ENCODE data around the gene RNF20.
A peak's percentile ranks its signal among the peaks of the same experiment; 100 is the strongest.
"Not testable (repeated sequence)": the region's sequence is repeated elsewhere in the genome, so short reads cannot be mapped to it uniquely, and the experiment has no call there.

RNF20 gene, protein sequence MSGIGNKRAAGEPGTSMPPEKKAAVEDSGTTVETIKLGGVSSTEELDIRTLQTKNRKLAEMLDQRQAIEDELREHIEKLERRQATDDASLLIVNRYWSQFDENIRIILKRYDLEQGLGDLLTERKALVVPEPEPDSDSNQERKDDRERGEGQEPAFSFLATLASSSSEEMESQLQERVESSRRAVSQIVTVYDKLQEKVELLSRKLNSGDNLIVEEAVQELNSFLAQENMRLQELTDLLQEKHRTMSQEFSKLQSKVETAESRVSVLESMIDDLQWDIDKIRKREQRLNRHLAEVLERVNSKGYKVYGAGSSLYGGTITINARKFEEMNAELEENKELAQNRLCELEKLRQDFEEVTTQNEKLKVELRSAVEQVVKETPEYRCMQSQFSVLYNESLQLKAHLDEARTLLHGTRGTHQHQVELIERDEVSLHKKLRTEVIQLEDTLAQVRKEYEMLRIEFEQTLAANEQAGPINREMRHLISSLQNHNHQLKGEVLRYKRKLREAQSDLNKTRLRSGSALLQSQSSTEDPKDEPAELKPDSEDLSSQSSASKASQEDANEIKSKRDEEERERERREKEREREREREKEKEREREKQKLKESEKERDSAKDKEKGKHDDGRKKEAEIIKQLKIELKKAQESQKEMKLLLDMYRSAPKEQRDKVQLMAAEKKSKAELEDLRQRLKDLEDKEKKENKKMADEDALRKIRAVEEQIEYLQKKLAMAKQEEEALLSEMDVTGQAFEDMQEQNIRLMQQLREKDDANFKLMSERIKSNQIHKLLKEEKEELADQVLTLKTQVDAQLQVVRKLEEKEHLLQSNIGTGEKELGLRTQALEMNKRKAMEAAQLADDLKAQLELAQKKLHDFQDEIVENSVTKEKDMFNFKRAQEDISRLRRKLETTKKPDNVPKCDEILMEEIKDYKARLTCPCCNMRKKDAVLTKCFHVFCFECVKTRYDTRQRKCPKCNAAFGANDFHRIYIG

DNA sequence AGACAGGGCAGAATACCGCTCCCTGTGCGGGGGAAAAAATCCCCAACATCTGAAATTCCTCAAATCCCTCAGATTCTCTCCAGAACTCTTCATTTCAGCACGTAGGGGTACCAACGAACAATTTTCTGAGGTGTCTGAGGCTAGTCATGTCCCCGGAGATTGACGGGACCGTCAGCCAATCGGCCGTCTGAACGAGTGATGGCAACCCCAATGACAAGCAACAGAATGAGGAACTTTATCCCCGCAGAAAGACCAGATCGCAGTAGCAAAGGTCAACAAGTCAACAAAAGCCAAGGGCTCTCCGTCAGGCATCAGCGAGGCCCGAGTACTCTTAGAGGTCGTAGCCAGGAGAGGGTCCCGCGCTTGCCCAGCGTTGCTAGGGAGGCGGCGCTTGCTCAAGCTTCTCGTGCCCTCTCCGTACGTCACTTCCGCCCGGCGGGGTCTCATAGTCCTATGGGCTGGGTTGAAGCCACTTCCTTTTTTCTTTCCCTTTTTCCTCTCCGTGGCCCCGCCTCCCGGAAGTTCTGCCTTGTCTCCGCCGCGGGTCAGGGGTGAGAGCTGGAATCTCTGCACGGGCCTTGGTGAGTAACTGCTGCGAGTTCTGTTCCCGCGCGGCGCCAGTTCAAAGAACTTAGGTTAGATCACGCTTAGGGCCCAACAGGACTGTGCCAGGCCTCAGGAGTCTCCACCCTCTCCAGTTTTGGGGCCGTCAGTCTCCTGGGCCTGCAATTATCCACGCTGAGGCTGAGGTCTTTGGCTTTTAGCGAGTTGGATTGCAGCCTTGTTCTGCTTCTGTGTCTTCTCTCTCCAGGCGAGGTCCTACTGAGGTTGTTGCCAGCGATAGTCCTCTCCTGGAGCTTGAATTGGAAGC, at the start of gene RNF20:
Gene RNF20 (plus strand): TSS at position 520 of the 871 bp plus-strand sequence. CDS start 1,571 bp downstream, outside the sequence.
- peak; percentile 99 for DNase-seq (ENCODE audit: low spot score)

DNA sequence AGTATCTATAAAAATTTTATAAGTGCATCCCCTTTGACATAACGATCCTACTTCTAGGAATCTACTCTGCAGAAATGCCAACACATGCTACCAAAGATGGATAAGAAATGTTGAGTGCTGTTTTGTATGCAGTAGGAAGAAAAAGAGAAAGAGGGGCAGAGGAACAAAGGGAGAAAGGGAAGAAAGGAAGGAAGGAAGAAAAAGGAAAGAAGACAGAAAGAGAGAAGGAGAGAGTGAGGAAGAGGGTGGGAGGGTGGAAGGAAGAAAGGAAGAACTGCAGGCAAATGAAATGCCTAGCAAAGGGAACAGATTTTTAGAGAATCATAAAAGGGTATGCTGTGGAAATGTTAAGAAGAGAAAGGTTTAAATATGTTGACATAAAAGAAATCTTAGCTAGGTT, 49.6 kb upstream of the RNF20 start:
- no peak for DNase-seq (ENCODE audit: low spot score)

DNA sequence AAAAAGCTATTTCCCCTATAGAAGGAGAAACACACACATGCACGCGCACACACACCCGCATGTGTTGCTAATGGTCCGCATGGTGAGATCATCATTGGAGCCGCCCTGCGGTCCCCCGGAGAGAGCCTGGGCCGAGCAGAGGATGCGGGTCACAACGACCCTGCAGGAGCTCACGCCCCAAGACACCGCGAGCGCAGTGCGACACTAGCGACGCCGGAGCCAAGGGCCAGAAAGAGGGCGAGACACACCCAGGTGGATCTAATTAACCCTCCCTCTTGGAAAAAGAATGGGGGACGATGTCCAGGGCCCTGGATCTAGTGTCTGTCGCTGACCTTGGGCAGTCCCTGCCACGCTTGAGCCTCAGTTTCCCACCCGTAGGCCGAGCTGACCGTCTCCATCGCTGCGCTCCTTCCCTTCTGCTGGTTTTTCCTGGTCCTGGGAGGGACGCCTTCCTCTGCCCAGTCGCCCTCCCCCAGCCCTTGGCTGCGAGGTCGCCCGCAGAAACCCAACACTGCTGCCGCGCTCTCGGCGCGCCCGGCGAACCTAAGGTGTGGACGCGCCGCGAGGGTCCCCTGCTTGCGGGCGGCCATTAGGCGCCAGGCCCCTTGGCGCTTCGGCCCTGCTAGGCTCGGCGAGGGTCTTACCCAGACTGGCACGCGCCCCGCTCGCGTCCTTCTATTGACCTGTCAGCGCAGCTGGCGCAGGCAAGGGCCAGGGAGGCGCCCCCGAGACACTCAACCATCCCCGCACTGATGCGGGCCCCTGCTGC, 47.5 kb upstream of the RNF20 start:
- DNase-seq (ENCODE audit: low spot score), result no peak

DNA sequence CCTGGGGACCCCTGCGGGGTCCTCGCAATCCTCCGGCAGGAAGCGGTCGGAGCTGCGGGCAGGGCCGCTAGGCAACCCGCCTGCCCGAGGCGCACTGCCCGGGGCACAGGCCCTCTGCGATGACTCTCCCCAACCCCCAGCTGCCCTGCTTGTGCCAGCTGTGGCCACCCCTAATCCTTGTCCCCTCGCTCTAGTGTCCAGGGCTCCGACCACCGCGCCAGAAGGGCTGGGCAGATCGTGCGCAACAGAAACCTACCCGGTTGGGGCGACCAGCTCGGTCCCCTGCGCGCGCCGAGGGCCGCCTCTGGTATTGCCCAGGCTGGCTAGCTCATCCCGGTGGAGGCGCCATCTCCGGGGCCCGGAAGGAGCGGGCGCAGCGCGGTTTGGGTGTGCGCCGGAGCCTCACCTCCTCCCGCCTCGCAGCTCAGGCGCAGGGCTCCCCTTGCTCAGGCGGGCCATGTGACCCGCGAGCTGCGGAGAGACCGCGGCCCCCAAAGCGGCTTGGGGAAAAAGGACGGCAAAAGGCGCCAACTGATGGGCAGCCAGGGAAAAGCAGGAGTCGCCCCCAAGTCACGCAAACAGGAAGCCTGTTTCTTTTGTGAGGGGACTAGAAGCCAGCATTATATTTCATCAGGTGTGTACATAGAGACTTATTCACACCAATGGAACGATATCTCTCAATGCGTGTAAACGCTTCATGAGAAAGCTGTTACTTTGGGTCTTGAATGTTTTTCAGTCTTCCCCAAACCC, 46.8 kb upstream of the RNF20 start:
- DNase-seq (ENCODE audit: low spot score), result no peak

DNA sequence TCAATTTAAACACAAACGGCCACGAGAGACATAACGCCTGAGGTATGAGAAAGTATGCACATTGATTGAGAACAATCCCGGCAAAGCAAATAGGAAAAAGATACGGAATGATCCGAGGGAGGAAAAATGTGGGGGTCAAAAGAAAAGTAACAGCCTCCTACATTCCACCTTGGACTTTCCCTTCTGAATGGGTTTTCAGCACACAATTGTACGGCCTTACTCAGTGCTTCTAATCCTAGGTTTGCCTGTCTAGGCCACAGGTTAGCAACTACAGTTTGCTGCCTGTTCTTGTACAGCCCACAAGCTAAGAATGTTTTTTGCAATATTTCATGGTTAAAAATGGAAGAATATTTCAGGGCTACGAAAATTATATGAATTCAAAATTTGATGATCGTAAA, 46.2 kb upstream of the RNF20 start:
- no peak for DNase-seq (ENCODE audit: low spot score)

DNA sequence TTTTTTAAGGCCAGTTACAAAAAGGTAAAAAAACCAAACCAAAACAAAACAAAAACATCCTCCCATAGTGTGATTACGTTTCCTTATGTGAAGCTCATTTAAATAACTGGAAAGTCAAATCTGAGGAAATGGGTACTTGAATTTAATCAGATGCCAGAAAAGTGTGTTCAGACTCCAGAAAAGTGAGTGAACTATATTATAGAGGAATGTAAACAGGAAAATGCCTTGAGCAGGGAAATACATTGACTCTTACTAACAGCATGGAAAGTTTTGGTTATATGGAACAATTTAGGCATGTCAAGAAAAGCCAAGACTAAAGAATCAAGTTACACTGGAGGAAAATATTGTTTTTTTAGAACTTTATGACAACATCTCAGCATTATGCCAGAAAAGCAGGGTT, 37.8 kb upstream of the RNF20 start:
- peak; percentile 6 for DNase-seq (ENCODE audit: low spot score)

DNA sequence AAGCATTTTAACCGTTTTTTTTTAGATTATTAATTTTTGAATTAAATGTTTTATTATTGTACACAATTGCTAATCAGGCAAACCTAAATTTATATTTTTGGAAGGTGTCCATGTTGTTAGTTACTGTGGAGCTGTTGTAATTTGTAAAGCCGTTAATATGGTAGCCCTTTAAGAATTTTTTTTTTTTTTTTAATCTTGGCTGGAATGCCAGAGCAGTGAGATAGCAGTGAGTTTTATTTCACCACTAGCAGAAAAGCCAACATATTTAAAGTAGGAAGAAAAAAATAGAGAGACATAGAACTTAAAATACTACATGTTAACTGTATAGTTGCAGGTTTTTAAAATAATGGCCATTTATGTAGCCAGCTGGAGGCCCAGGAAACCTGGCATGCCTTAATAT, 35.3 kb upstream of the RNF20 start:
- no peak for DNase-seq (ENCODE audit: low spot score)

DNA sequence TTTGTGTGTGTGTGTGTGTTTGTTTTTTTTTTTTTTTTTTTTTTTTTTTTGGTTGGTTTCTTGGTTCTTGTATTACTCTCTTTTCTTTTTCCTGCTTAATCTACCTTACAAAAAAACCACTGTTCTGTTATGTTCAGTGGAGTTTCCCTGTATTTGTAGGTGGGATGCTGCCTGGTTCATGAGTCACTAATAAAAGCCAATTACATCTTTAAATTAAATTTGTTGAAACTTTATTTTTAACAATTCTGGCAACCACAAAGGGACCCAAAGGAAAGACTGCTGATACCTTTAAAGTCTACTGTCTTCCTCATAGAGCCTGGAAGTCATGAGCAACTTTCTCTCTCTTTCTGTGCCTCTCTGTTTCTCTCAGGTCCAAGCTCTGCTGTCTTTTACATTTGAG, 29.5 kb upstream of the RNF20 start:
- no peak for DNase-seq (ENCODE audit: low spot score)

DNA sequence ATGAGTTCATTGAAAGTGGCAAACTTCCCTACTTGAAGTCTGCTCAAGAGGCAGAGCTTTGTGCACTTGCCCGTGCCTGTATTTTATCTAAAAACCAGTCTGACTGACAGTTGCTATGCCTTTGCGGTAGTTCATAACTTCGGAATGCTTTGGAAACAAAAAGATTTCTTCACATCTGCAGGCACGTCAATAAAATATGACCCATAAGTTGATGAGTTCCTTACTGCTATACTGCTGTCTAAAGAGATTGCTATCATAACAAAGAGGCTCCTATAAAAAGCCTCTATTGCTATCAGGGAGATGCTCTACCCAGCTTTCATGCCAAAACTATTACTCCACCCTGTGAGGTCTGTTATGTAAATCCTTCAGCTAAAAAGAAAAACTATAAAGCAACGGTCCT, 25.4 kb upstream of the RNF20 start:
- DNase-seq (ENCODE audit: low spot score), result no peak

DNA sequence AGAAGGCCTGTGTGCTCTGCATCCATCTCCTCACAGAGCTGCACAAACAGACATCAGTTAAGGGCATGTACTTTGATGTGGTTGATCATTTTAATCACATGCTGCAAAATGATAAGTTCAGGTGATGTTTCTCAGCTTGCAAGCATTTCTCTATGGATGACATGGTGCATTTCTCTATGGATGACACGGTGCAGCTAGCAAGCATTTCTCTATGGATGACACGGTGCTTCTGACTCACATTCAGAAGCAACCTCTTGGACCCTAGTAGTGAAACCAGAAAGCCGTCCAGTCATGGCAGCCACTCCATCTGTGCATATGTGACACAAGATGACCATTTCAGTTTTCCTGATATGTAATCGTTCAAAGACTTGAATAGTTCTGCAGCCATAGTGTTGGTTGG, 24.1 kb upstream of the RNF20 start:
- no peak for DNase-seq (ENCODE audit: low spot score)

DNA sequence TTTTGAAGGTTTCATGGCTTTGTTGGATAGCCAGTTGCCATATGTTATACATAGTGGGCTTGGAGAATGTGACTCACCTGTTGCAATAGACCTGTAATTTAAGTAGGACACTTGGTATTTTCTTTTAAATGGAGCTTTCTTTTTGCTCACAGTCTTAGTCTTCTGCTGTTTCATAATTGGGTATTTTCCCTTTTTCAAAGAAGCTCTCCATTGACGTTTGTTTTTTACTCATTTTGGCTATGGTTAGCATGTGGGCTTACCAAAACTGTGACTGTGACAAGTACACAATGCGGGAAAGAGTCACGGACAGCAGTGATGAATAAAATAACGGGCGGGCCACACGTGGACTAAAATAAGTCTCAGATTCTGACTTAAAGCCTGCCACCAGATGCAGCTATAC, 23.2 kb upstream of the RNF20 start:
- DNase-seq (ENCODE audit: low spot score), result no peak

DNA sequence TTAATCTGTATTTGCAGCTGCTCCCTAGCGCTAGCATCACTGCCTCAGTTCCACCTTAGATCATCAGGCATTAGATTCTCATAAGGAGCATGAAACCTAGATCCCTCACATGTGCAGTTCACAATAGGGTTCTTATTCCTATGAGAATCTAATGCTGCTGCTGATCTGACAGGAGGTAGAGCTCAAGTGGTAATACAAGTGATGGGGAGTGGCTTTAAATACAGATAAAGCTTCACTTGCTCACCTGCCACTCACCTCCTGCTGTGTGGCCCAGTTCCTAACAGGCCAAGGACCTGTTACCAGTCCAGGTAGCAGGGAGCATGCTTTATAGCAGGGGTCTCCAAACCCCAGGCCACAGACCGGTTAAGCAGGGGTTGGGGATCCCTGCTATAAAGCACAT, 22.6 kb upstream of the RNF20 start:
- no peak for DNase-seq (ENCODE audit: low spot score)

DNA sequence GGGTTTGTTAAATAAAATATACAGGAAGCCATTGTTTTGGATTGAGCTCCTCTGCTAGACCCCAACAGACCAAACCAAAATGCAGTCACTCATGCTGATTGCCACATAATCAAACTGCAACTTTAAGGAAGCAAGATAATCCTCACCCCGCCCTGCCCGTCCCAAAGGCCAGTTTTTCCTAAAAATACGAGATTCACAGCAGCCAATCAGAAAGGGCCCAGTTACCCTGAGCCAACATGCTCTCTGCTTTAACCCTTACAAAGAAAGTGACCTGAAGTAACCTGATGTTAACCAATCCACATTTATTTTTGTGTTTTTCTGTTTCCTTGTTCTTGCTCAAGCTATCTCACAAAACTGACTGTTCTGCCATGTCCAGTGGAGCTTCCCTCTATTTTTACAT, 21.5 kb upstream of the RNF20 start:
- DNase-seq (ENCODE audit: low spot score), result no peak

DNA sequence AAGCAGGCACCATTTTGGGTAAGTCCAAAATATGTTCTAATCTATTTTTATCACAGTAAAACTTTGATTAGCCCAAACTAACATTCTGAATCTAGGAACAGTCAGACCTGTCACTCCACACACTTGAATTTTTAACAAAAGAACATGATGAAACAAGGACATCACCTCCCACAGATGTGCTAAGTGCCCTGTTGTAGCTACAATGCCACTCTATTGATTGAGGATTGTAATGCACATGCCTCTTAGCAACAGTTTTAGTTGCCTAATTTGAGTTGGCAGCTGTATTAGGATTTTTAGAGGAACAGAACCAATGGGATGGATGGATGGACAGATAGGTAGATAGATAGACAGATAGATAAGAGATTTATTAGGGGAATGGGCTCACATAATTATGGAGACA, 20.3 kb upstream of the RNF20 start:
- DNase-seq (ENCODE audit: low spot score), result no peak

DNA sequence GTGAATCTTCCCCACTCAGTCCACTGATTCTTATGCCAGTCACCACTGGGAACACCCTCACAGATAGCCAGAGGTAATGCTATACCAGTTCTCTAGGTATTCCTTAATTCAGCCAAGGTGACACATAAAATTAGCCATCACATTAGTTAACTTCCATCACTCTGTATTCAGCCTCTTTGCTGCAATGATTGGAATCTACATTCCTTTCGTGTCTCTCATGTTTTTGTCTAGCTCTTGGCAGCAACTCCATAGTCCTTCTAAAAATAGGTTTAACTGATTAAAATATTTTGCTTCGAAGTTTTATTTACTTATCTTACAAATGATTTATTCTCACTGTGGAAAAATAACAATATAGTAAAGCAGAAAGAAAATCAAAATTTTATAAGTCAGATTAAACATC, 19.6 kb upstream of the RNF20 start:
- no peak for DNase-seq (ENCODE audit: low spot score)

DNA sequence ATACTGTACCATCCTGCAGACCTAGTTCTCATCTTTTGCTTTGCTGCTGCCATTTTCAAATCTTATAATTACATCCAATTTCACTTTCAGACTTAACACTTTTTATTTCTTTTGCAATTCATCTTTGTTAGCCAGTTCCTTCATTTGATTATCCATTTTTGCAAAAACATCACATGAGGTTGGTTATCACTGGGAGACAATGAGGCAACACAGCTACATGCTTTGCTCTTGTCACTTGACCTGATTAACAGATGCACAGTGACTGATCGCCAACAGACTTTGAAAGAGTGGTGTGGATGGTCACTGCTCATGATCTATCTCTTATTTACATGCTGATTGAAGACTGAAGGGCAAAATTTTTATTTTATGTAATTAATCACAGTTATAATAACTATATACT, 17.0 kb upstream of the RNF20 start:
- DNase-seq (ENCODE audit: low spot score), result no peak

DNA sequence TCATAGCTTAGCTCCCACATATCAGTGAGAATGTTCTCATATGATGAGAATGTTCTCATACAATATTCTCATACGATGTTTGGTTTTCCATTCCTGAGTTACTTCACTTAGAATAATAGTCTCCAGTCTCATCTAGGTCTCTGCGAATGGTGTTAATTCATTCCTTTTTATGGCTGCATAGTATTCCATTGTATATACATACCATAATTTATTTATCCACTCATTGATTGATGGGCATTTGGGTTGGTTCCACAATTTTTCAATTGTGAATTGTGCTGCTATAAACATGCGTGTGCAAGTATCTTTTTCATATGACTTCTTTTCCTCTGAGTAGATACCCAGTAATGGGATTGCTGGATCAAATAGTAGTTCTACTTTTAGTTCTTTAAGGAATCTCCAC, 15.2 kb upstream of the RNF20 start:
- not testable (repeated sequence) for DNase-seq (ENCODE audit: low spot score)

DNA sequence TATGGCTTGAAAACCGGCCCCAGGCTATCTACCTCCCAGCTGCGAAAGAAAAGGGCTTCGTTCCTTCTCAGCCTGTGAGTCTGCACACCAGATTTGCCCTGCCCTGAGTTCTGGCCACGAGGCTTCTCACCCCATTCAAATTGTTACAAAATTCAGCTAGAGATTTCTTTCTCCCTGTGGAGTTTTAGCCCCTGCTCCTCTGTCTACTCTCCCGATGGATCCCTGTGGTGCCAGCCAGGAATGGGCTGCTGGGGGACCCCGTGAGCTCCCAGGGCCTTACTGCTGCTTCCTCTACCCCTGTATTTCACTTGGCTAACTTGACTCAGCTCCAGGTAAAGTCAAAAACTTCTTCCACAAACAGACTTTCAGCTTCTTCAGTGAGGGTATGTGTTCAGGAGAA, 9.3 kb upstream of the RNF20 start:
- no peak for DNase-seq (ENCODE audit: low spot score)

DNA sequence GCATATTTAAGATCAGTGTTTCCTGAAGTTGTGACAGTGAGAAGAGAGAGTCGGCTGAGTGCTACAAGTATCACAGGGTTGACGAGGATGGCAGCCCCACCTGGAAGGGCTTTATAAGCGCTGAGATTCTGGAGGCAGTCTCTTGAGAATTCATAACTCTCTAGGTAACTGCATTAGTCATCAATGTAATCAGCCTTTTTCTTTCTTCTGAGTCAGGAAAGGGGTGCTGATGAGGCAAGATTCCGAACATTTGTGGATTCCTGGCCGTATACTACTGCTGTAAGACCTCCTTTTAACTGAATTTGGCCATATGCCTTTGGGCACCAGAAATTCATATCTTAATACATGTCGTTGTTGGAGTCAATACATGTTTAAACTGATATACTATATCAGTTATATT, 6.6 kb upstream of the RNF20 start:
- DNase-seq (ENCODE audit: low spot score), result no peak

DNA sequence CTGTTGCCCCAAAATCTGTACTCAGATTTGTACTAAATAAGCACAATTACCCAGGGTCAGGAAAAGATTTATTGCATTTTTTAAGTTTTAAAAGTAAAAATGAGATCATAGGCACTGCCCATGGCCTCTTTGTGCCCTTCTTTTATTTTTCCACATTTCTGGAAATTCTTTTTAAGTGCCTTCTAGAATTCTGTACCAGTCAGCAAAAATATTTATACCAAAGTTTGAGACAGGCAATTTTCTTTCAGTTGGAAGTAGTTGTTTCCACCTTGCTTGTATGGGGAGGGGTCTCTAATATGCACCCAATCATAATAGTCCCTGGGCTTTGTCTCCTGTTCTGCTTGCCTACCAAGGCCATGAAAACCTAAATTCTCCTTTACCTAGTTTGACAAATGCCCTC, 5.6 kb upstream of the RNF20 start:
- DNase-seq (ENCODE audit: low spot score), result no peak
